Measurements from ENCODE around the gene KRTAP6-2. TPM values are rescaled to one million over a fixed set of nuclear protein-coding genes. Genes with fewer than 3 reads are reported as not detected.

Gene KRTAP6-2
- total RNA-seq, 1 donor from 2014 or later: not detected

DNA sequence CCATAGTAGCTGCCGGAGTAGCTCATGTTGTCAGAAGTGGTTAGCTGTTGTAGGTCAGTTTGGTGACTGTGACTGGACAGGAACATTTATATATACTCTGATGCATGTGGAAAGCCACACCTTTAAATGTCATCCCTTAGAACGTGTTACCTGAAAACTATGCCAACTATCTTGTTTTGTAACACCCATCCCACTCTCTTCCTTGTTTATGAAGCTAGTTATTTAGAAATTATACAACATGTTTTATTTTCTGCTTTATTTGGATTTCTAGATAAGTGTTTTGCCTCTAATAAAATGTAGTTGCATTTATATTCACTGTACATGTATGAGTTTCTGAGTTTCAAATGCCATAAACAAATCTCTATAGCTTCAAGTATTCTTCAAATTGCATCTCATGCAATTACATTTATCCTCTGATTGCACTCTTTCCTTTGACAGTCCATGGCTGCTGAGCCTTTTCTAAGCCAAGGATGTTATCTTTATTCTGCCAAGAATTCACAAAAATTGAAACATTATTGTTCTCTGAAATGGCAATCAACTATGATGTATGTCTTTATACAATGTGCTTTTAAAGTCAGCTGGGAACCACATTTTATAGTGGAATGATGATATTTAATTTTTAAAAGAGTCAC lies 37.3 kb downstream of the KRTAP6-2 start, which contains the start of gene KRTAP19-7:
Gene KRTAP19-7 (minus strand): TSS at position 51 of the 632 bp plus-strand sequence. CDS start 25 bp downstream, at position 26.
- no peak for ATAC-seq
- TF ChIP-seq, protein P1, sequence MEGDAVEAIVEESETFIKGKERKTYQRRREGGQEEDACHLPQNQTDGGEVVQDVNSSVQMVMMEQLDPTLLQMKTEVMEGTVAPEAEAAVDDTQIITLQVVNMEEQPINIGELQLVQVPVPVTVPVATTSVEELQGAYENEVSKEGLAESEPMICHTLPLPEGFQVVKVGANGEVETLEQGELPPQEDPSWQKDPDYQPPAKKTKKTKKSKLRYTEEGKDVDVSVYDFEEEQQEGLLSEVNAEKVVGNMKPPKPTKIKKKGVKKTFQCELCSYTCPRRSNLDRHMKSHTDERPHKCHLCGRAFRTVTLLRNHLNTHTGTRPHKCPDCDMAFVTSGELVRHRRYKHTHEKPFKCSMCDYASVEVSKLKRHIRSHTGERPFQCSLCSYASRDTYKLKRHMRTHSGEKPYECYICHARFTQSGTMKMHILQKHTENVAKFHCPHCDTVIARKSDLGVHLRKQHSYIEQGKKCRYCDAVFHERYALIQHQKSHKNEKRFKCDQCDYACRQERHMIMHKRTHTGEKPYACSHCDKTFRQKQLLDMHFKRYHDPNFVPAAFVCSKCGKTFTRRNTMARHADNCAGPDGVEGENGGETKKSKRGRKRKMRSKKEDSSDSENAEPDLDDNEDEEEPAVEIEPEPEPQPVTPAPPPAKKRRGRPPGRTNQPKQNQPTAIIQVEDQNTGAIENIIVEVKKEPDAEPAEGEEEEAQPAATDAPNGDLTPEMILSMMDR (IDR thresholded peaks at IDR 0.05): no peak

GRCh38 chr21:30555095-30555494 lies 43.6 kb downstream of the KRTAP6-2 start:
- DNase-seq: no peak
- Histone ChIP-seq H3K4me3 (no peak overlapping the region), H3K27me3 (ENCODE audit: low read depth) (no peaks in the 10 kb centered on the region), H3K4me1 (no peaks in the 10 kb centered on the region), H3K9me3 (no peaks in the 10 kb centered on the region), H3K27ac (no peak overlapping the region), H3K36me3 (no peaks in the 10 kb centered on the region)
- ATAC-seq: no peak
- intact Hi-C loops (cut with DNase I): no loop called here
- TF ChIP-seq, protein P1 (IDR thresholded peaks at IDR 0.05): no peak

More for the DNA sequence above, 37.3 kb downstream of the KRTAP6-2 start, which contains the start of gene KRTAP19-7:
- Histone ChIP-seq H3K4me3 (no peak within 1 kb of the TSS), H3K27me3 (ENCODE audit: low read depth) (no peaks in the 10 kb centered on the region), H3K9me3 (no peaks in the 10 kb centered on the region), H3K36me3 (no peaks in the 10 kb centered on the region), H3K4me1 (no peaks in the 10 kb centered on the region), H3K27ac (no peak within 1 kb of the TSS)
- no peak for DNase-seq
- intact Hi-C loops (cut with DNase I): no loop called here

DNA sequence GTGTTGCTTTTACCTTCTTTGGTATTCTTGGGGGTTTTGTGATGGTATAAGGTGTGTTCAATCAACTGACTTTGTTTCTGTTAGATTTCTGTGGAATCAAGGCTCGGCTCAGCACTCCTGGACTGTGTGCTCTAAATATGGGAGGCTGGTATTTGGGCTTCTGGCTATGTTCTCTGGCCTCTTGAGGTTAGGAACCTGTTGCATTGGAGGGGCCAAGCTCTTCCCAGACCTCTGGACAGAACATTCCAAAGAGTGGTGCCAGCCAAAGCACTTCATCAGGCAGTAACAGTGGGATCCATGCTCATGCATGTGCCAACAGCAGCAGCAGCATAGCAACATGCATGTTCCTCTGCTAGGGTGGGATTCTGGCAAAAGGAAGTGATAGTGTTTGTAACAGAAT lies 45.9 kb downstream of the KRTAP6-2 start:
- H3K27ac ChIP-seq: no peak overlapping the region
- TF ChIP-seq, protein P1 (IDR thresholded peaks at IDR 0.05): no peak
- no peak overlapping the region for H3K4me3 ChIP-seq
- no peaks in the 10 kb centered on the region for H3K27me3 ChIP-seq (ENCODE audit: low read depth)
- no peaks in the 10 kb centered on the region for H3K4me1 ChIP-seq
- DNase-seq (no peak), ATAC-seq (no peak)
- intact Hi-C loops (cut with DNase I): no loop called here
- H3K9me3 ChIP-seq: no peaks in the 10 kb centered on the region
- no peaks in the 10 kb centered on the region for H3K36me3 ChIP-seq

Other genes with a start within 250 kb of the KRTAP6-2 start
- not detected for gene KRTAP13-2, start 226.6 kb downstream of the KRTAP6-2 start, total RNA-seq
- not detected for gene KRTAP13-1, start 202.9 kb downstream of the KRTAP6-2 start, total RNA-seq
- gene KRTAP13-3, start 173.0 kb downstream of the KRTAP6-2 start, total RNA-seq: not detected
- not detected for gene KRTAP13-4, start 168.7 kb downstream of the KRTAP6-2 start, total RNA-seq
- gene KRTAP15-1, start 158.6 kb downstream of the KRTAP6-2 start, total RNA-seq: not detected
- gene KRTAP19-1, start 118.5 kb downstream of the KRTAP6-2 start, total RNA-seq: not detected
- gene KRTAP19-2, start 111.5 kb downstream of the KRTAP6-2 start, total RNA-seq: not detected
- gene KRTAP19-3, start 106.9 kb downstream of the KRTAP6-2 start, total RNA-seq: not detected
- gene KRTAP19-4, start 101.7 kb downstream of the KRTAP6-2 start, total RNA-seq: not detected
- not detected for gene KRTAP19-5, start 96.8 kb downstream of the KRTAP6-2 start, total RNA-seq
- not detected for gene KRTAP19-6, start 57.0 kb downstream of the KRTAP6-2 start, total RNA-seq
- gene KRTAP19-7, start 37.6 kb downstream of the KRTAP6-2 start, total RNA-seq: not detected
- gene KRTAP22-2, start 8.5 kb downstream of the KRTAP6-2 start, total RNA-seq: not detected
- not detected for gene KRTAP6-3, start 6.5 kb downstream of the KRTAP6-2 start, total RNA-seq
- not detected for gene KRTAP22-1, start 2.2 kb upstream of the KRTAP6-2 start, total RNA-seq
- gene KRTAP6-1, start 15.0 kb upstream of the KRTAP6-2 start, total RNA-seq: not detected
- not detected for gene KRTAP20-1, start 17.5 kb upstream of the KRTAP6-2 start, total RNA-seq
- gene KRTAP20-4, start 21.7 kb upstream of the KRTAP6-2 start, total RNA-seq: not detected
- gene KRTAP20-2, start 36.3 kb upstream of the KRTAP6-2 start, total RNA-seq: not detected
- gene KRTAP20-3, start 44.0 kb upstream of the KRTAP6-2 start, total RNA-seq: not detected
- not detected for gene KRTAP21-3, start 119.9 kb upstream of the KRTAP6-2 start, total RNA-seq
- not detected for gene KRTAP21-2, start 148.4 kb upstream of the KRTAP6-2 start, total RNA-seq
- not detected for gene KRTAP21-1, start 156.5 kb upstream of the KRTAP6-2 start, total RNA-seq
- not detected for gene KRTAP8-1, start 214.4 kb upstream of the KRTAP6-2 start, total RNA-seq
- gene KRTAP7-1, start 230.9 kb upstream of the KRTAP6-2 start, total RNA-seq: not detected